Measurements from ENCODE around the gene KAT2A. TPM values are rescaled to one million over a fixed set of nuclear protein-coding genes. Genes with fewer than 3 reads are reported as not detected.
"Not testable (repeated sequence)": the region's sequence is repeated elsewhere in the genome, so short reads cannot be mapped to it uniquely, and the experiment has no call there.

Gene KAT2A
- total RNA-seq, 1 donor from 2014 or later: 86.2 TPM

DNA sequence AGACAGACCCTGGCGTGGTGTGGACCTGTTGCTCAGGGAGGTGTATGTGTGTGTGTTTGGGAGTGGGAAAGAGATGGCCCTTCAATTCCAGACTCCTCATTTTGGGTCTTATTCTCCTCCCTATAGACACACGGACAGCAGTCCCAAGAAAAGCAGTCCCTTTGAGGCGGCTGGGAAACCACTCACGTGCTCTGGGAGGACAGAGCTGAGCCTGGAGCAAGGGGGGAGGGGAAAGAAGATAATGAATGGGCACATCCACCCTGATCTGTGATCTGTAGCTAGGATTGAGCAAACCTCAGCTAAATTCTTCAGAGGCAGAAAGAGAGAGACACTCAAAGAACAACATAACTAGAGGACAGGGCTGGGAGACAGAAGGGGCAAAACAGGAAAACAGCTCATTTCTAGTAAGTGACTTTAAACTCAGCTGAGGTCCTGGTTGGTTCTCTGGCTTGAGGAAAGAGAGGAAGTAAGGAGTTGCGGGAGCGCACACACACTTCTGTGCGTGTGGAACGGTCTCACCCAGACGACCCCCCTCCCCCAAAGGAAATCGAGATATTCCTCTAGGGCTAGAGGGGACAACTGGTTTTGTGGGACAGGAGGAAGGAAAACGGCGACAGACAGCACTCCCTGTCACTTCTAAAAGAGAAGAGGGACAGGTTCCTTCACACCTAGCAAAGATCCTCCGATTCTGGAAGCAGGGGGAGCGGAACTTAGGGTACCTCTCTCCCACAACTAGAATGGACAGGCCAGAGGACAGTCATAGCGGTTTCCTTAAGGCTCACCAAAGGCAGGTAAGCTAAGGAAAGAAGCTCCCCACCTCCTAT is 33.0 kb upstream of the KAT2A start:
- H3K4me3 Mint-ChIP-seq: peak overlapping the region; percentile 82
- H3K27ac Mint-ChIP-seq: peak overlapping the region; percentile 91
- H3K9me3 Mint-ChIP-seq: no peaks in the 10 kb centered on the region
- peaks cover 22% of the 10 kb centered on the region for H3K4me1 Mint-ChIP-seq
- no peak for DNase-seq (ENCODE audit: low spot score in 2 of 2, unreplicated experiment in 2 of 2)
- no peak for TF ChIP-seq CTCF (IDR thresholded peaks at IDR 0.05; ENCODE audit: unreplicated experiment)
- H3K36me3 Mint-ChIP-seq: no peaks in the 10 kb centered on the region
- H3K27me3 Mint-ChIP-seq (ENCODE audit: low read depth): no peaks in the 10 kb centered on the region

DNA sequence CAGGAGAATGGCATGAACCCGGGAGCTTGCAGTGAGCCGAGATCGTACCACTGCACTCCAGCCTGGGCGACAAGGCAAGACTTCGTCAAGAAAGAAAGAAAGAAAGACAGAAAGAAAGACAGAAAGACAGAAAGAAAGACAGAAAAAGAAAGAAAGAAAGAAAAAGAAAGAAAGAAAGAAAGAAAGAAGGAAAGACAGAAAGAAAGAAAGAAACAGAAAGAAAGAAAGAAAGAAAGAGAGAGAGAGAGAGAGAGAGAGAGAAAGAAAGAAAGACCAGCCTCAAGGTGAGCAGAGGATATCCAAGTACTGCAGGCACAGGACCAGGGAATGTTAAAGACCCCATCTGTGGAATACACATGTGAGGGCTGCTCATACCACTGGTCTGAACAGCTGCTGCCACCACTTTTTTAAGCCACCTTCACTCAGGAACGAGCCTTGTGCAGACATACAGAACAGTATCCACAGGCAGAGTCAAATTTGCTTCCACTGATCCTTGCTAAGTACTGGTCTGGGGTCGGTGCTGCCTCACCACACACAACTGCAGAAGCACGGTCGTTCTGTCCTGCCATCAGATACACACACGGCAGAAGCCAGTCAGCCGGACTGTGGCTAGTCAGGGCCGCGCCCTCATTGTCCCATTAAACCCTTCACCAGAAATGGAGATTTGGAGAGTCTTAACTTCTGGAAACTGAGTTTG is 25.9 kb upstream of the KAT2A start:
- Mint-ChIP-seq H3K36me3 (peaks cover 2% of the 10 kb centered on the region), H3K4me3 (no peak overlapping the region), H3K27me3 (ENCODE audit: low read depth) (no peaks in the 10 kb centered on the region), H3K27ac (no peak overlapping the region), H3K9me3 (no peaks in the 10 kb centered on the region), H3K4me1 (peaks cover 11% of the 10 kb centered on the region)
- no peak for TF ChIP-seq CTCF (IDR thresholded peaks at IDR 0.05; ENCODE audit: unreplicated experiment)
- no peak for DNase-seq (ENCODE audit: low spot score in 2 of 2, unreplicated experiment in 2 of 2)

DNA sequence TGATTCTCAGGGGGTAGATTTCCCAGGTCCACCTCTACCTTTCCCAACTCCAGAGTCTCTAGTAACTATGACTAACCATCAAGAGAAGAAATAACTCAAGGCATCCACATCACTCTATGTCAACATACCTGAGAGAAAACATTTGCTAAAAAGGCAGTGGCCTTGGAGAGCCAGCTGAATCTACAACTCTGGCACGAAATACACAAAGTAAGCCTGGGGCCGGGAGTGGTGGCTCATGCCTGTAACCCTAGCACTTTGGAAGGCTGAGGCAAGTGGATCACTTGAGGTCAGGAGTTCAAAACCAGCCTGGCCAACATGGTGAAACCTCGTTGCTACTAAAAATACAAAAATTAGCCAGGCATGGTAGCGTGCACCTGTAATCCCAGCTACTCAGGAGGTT is 22.0 kb upstream of the KAT2A start:
- not testable (repeated sequence) for DNase-seq (ENCODE audit: low spot score in 2 of 2, unreplicated experiment in 2 of 2); H3K36me3 Mint-ChIP-seq; H3K9me3 Mint-ChIP-seq; H3K4me3 Mint-ChIP-seq; H3K27me3 Mint-ChIP-seq (ENCODE audit: low read depth)
- Mint-ChIP-seq H3K4me1 (peaks cover 17% of the 10 kb centered on the region), H3K27ac (peak overlapping the region; percentile 73)

GRCh38 chr17:42142371-42142896 is 21.3 kb upstream of the KAT2A start:
- Mint-ChIP-seq H3K4me3 (no peak overlapping the region), H3K36me3 (peaks cover 5% of the 10 kb centered on the region), H3K27me3 (ENCODE audit: low read depth) (no peaks in the 10 kb centered on the region), H3K9me3 (no peaks in the 10 kb centered on the region), H3K27ac (peak overlapping the region; percentile 73), H3K4me1 (peaks cover 17% of the 10 kb centered on the region)
- no peak for DNase-seq (ENCODE audit: low spot score in 2 of 2, unreplicated experiment in 2 of 2)
- TF ChIP-seq CTCF (IDR thresholded peaks at IDR 0.05; ENCODE audit: unreplicated experiment): no peak

- H3K27ac Mint-ChIP-seq: no peak overlapping the region
- no peak for TF ChIP-seq CTCF (IDR thresholded peaks at IDR 0.05; ENCODE audit: unreplicated experiment)
- H3K4me1 Mint-ChIP-seq: peaks cover 17% of the 10 kb centered on the region
- H3K9me3 Mint-ChIP-seq: no peaks in the 10 kb centered on the region
- peaks cover 5% of the 10 kb centered on the region for H3K36me3 Mint-ChIP-seq
- H3K4me3 Mint-ChIP-seq: no peak overlapping the region
- no peaks in the 10 kb centered on the region for H3K27me3 Mint-ChIP-seq (ENCODE audit: low read depth)
- no peak for DNase-seq (ENCODE audit: low spot score in 2 of 2, unreplicated experiment in 2 of 2)
These were observed 20.2 kb upstream of the KAT2A start for GRCh38 chr17:42141382-42141781.

GRCh38 chr17:42140690-42141089 is 19.5 kb upstream of the KAT2A start:
- not testable (repeated sequence) for H3K4me3 Mint-ChIP-seq; H3K27me3 Mint-ChIP-seq (ENCODE audit: low read depth); DNase-seq (ENCODE audit: low spot score in 2 of 2, unreplicated experiment in 2 of 2); H3K36me3 Mint-ChIP-seq; H3K9me3 Mint-ChIP-seq; H3K27ac Mint-ChIP-seq
- peaks cover 20% of the 10 kb centered on the region for H3K4me1 Mint-ChIP-seq
